B cell (primary cell): ENCODE results near the gene ATG4A.

Source experiments
- EZH2 ChIP-seq: IDR thresholded peaks from 2 replicates; pipeline ENCODE4 v1.6.1; 2012; ENCODE audit warnings: borderline replicate concordance, low read depth, mild to moderate bottlenecking, moderate library complexity, low read length; ENCODE audit not compliant: insufficient read depth, poor library complexity, severe bottlenecking
- TF ChIP-seq, protein P1 (sequence below): fragments of 200-600 bp; IDR thresholded peaks from one replicate; pipeline ENCODE4 v1.8.0; 2022; ENCODE audit warnings: antibody characterized with exemption, mild to moderate bottlenecking

DNA sequence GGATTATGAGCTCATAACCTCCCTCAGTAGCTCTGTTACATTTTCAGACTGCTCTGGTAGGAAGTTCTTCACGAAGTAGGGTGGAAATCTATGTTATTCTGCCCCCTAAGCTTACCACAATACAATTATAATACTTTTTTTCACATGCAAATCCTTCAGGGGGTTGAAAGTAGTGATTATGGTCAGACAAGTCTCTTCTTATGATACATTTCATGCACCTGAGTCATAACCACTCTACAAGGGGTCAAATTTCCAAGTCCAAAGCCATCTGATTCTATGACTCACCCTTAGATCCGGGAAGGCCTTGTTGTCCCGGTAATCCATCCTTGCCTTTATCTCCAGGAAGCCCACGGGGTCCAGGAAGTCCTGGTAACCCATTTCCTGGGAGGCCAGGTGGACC is 95.2 kb downstream of the ATG4A start:
- TF ChIP-seq, protein P1, sequence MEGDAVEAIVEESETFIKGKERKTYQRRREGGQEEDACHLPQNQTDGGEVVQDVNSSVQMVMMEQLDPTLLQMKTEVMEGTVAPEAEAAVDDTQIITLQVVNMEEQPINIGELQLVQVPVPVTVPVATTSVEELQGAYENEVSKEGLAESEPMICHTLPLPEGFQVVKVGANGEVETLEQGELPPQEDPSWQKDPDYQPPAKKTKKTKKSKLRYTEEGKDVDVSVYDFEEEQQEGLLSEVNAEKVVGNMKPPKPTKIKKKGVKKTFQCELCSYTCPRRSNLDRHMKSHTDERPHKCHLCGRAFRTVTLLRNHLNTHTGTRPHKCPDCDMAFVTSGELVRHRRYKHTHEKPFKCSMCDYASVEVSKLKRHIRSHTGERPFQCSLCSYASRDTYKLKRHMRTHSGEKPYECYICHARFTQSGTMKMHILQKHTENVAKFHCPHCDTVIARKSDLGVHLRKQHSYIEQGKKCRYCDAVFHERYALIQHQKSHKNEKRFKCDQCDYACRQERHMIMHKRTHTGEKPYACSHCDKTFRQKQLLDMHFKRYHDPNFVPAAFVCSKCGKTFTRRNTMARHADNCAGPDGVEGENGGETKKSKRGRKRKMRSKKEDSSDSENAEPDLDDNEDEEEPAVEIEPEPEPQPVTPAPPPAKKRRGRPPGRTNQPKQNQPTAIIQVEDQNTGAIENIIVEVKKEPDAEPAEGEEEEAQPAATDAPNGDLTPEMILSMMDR, result no peak
- no peak for TF ChIP-seq EZH2
